ENCODE measurements around the gene ATP9A.

GRCh38 chr20:51720854-51721253 lies 47.3 kb downstream of the ATP9A start:
- no peak for TF ChIP-seq POLR2A (IDR thresholded peaks at IDR 0.05)
- TF ChIP-seq, protein P1, sequence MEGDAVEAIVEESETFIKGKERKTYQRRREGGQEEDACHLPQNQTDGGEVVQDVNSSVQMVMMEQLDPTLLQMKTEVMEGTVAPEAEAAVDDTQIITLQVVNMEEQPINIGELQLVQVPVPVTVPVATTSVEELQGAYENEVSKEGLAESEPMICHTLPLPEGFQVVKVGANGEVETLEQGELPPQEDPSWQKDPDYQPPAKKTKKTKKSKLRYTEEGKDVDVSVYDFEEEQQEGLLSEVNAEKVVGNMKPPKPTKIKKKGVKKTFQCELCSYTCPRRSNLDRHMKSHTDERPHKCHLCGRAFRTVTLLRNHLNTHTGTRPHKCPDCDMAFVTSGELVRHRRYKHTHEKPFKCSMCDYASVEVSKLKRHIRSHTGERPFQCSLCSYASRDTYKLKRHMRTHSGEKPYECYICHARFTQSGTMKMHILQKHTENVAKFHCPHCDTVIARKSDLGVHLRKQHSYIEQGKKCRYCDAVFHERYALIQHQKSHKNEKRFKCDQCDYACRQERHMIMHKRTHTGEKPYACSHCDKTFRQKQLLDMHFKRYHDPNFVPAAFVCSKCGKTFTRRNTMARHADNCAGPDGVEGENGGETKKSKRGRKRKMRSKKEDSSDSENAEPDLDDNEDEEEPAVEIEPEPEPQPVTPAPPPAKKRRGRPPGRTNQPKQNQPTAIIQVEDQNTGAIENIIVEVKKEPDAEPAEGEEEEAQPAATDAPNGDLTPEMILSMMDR (IDR thresholded peaks at IDR 0.05) = no peak
